Fibroblast of lung (primary cell): Measurements from ENCODE around the gene IQGAP2.

ENCODE experiments used
- CTCF ChIP-seq, 2 donors: IDR thresholded peaks in 1 of 2; conservative IDR thresholded peaks in 1 of 2; 1 replicate in 1 of 2; 2 replicates in 1 of 2; pipeline ENCODE4 v1.5.1; 2011 to 2012; ENCODE audit warnings: low read length in 2 of 2, control low read depth in 1 of 2, inconsistent platforms in 1 of 2, low read depth in 1 of 2, mild to moderate bottlenecking in 1 of 2
- EZH2 ChIP-seq: IDR thresholded peaks from 2 replicates; pipeline ENCODE4 v1.5.1; 2012; ENCODE audit warnings: low read length, control low read depth, mild to moderate bottlenecking; ENCODE audit errors: missing control alignments

- TF ChIP-seq CTCF (conservative IDR thresholded peaks at IDR 0.05 in 1 of 2, IDR thresholded peaks at IDR 0.05 in 1 of 2; ENCODE audit: low read depth in 1 of 2, low read length in 2 of 2) (no peak), EZH2 (no peak)
Observed at GRCh38 chr5:76499507-76500161, 96.5 kb downstream of the IQGAP2 start.
